DMS153 treated with DMSO at 0.1 percent for 48 hours (cell line): Measurements from ENCODE around the gene COX10.
"Not testable (repeated sequence)": the region's sequence is repeated elsewhere in the genome, so short reads cannot be mapped to it uniquely, and the experiment has no call there.

Source experiments
- DNase-seq: peaks from one replicate; lab custom pipeline; 2025; ENCODE audit not compliant: unreplicated experiment; lab: John Stamatoyannopoulos, UW

Gene COX10

GRCh38 chr17:14069251-14070021, at the start of gene COX10:
Gene COX10 (plus strand): TSS chr17:14069504. CDS start chr17:14069606, 102 bp downstream.
- peak; percentile 1 for DNase-seq

DNA sequence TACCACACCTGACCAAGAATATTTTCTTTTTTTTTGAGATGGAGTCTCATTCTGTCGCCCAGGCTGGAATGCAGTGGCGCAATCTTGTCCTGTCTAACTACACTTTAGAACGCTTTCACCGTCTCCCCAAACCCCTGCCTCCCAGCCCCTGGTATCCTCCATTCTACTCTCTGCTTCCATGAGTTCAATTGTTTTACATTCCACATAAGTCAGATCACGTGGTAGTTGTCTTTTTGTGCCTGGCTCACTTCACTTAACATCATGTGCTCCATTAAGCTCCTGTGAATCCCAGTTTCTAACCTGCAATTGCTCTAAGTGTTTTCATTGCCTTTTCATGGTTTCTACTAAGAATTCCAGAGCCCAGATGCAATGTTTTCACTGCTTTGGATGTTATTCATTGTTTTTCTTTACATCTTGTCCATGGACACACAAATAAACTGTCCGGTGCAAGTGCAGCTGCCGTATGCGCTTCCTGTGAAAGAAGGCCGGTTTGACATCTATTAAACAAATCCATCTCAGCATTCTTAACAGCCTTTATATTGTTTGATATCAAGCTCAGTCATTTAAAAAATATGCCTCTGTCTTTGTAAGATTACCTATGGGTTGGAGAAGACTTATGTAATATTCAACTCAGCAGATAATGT, 47.5 kb upstream of the COX10 start:
- DNase-seq = not testable (repeated sequence)

DNA sequence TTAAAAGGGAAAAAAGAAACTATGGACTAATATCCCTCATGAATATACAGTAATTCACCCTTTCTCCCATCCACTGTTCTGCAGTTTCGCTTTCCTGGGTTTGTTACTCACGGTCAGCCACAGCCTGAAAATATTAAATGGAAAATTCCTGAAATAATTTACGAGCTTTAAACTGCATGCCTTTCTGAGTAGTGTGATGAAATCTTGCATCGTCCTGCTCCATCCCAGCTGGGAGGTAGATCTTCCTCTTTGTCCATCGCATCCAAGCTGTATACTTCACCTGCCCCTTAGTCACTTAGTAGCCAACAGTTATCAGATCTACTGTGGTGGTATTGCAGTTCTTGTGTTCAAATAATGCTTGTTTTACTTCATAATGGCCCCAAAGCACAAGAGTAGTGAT, 39.5 kb upstream of the COX10 start:
- not testable (repeated sequence) for DNase-seq

- DNase-seq = no peak
These were observed 37.1 kb upstream of the COX10 start for GRCh38 chr17:14032234-14032633.

- no peak for DNase-seq
These were observed 36.1 kb upstream of the COX10 start for GRCh38 chr17:14033166-14033565.

DNA sequence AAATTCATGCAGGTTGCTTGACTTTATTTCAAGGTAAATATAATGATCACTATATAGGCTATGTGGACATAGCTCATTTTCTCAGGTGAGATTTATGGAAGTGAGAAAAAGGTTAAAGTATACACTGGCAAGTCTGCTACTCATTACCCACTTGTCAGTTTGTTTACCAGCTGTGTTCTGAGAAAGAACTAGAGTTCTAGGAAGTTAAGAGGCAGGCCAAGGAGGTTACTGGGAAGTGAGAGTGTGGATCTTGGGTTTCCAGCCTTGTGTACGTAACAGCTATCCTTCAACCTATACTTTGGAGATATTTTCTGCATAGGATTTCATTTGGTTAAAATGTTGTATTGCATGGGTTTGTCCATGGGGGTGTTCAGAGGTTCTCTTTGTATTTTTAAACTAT, 31.9 kb upstream of the COX10 start:
- no peak for DNase-seq

DNA sequence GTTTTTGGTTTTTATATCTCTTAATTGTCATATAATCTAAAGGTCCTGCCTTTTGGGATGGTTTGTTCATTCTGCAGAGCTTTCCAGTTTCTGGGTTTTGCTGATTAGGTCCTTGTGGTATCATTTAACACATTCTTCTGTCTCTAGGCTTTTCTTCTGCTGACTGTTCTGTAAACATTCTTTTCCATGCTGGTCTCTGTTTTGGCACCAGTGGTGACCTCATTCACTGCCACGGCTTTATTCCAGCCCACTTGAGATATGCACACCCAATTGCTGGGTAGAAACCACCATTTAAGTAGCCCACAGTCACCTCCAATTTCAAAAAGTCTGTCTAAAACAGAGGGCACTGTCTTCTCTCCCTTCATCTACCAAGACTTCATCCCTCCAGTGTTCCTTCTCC, 31.1 kb upstream of the COX10 start:
- DNase-seq = no peak

DNA sequence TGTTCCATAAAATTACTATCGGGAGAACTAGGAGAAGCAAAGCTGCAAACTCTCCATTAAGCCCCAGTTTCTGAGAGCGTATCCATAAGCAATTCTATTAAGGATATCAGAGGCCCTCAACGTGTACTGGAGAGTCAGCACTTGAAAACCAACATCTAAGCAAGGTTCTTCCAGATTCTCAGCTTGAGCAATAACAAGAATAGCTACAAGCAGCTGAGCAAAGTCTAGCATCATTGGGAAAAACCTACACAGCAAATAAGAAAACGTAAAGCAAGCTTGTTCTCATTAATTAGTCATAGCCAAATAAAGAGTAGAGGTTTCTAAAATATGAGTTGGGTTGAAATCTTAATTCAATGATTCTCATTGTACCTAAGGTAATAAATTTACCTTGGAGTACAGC, 26.9 kb upstream of the COX10 start:
- DNase-seq = no peak

DNA sequence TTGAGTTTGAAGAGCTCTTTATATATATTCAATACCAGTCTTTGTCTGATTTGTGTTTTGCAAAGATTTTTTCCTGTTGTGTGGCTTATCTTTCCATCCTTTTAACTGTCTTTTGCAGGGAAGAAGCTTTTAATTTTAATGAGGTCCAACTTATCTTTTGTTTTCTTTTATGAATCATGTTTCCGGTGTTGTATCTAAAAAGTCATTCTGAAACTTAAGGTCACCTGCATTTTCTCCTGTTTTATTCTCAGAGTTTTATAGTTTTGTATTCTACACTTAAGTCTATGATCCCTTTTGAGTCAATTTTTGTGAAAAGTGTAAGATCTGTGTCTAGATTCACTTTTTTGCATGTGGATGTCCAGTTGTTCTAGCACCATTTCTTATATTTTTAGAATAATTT, 24.6 kb upstream of the COX10 start:
- no peak for DNase-seq

DNA sequence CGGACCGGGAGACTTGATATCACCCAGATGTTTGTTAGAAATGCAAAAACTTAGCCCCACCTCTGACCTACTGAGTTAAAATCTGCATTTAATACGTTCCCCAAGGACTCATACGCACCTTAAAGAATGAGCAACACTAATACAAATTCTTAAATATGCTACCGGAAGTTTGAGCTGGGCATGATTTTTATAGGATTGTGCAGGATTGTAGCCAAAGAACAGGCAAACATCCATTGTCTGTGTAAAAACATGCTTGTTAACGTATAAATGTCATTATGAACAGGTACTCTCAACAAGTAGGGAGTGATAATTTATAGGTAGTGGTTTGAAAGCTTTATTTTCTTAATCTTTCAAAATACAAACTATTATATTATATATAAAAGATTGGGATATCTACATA, 22.3 kb upstream of the COX10 start:
- DNase-seq = no peak

DNA sequence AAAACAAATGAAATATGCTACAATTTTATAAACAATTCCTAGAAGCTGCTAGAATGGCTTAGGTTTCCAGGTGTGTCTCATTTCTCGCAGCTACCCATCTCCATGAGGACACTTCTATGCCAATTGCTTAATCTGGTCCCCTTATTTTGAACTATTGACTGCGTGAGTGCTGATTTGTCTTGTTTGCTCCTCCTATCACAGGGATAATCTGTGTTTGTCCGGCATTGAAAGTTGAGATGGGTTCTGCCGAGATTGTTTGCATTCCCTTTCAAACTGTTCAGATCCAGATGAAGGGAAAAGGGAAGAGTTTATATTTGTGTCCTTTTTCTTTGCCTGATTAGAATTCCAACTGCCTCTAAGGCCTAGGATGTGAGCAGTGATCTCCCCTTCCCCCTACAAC, 21.7 kb upstream of the COX10 start:
- no peak for DNase-seq

DNA sequence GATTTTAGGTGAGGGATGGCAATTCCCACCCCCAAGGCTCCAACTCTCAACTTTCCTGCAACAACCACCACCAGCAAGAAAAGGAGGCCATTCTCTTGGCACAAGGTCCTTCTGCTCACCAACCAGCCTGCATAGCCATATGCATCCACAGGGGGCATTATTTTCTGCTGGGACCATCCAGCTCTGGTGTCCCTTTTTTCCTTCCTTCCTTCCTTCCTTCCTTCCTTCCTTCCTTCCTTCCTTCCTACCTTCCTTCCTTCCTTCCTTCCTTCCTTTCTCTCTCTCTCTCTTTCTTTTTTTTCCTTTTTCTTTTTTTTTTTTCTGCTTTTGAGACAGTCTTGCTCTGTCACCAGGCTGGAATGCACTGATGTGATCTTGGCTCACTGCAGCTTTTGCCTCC, 21.1 kb upstream of the COX10 start:
- DNase-seq = no peak

GRCh38 chr17:14050616-14051015, 18.7 kb upstream of the COX10 start:
- no peak for DNase-seq

GRCh38 chr17:14051692-14052091, 17.6 kb upstream of the COX10 start:
- no peak for DNase-seq

DNA sequence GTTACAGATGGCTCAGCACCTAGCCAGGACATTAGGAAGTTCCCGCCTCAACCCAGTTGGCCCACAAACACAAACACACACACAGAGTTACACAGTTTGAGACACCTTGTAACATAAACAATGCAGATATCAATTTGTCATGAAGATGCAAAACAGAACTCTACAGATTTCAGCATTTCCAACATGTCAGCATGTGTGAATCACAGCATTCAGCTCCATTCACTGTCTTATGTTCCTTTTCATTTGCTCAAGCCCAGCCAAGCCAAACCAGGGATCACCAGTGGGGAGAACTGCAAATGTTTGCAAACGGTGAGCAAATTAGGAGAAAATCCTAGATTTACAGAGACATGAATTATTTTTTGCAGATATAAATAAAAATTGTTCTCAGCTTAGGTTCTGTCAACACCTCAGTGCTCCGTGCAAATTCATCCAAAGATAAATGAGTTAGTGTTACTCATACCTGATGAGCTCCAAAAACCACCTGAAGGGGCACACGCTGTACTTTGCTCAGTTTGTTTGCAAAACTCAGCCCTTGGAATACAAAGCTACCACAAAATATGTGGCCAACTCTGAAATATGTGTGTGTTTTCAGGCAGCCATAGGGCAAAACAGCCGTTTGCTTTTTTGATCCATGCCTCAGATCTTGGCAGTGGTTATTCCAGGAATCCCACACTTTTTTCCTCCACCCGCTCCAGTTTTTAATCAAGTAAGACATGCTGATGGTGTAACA, 16.3 kb upstream of the COX10 start:
- no peak for DNase-seq

DNA sequence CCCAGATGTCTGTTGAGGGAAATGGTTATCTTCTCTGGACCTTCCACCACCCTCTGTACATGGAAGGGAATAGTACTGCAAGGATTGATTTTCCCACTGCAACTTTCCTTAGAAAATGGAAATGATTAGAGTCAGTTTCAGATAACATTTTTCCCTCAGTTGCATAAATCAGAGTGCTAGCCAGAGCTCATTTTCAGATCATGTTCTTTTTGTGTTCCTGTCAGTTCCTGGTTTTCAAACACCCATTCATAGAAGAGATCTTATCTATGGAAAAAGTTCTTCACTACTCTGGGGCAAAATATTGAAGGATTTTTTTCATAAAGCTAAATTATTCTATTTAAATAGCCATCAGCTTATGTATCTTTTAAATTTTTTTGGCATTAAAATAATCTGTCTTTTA, 11.7 kb upstream of the COX10 start:
- no peak for DNase-seq

GRCh38 chr17:14058051-14058450, 11.3 kb upstream of the COX10 start:
- DNase-seq = no peak

DNA sequence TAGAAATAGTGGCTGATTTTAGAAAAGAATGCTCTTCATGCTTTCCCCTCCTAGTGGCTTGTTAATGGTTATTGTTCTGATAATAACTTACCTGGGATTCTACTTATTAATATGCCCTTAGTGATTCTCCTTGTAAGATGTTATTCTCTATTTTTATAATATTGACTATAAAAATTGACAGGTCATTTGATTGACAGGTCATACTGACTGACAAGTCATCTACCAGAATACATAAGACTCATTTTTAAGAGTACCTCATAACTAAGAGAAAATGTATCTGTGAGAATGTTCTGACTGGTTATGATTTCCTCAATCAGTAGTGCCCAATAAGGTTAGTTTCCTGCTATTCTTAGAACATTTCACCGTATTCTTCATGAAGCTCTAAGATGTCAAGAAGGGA, 8.6 kb upstream of the COX10 start:
- no peak for DNase-seq

DNA sequence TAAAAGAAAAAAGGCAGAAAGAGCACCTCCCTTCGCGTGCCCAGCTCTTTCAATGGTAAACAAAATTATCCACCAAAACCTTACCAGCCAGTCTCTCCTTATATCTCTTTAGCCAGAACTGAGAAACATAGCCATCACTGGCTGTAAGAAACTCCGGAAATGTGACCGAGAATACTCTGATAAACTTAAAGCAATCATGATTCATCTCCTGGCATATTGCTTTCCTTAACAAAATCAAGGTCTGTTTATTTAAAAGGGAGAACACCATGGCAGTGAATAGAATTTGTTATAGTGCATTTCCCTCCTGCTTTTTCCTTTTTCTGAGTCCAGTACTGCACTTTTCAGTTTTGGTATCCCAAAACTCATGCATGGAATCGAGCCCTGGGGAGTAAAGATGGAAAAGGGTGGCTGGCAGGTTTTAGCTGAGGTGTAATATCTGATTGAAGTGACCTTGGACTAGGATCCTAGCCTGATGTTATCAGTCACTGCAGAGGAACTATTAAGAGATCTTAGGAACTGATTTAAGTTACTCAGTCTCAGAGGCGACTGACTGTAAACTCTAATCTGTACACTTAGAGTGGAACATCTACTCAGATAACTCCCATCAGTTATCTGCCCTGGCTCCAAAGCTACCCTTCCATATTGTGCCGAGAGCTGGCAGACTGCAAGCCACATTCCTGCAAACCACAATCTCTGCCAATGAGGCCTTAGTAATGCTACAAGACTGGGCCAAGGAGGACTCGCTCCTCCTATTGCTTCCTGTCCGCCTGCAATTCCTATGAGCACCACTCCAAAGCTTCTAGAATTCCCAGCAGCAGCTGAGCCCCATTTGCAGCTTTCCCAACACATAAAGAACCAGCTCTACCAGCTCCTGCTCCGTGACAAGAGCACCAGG, 7.4 kb upstream of the COX10 start:
- DNase-seq = no peak

DNA sequence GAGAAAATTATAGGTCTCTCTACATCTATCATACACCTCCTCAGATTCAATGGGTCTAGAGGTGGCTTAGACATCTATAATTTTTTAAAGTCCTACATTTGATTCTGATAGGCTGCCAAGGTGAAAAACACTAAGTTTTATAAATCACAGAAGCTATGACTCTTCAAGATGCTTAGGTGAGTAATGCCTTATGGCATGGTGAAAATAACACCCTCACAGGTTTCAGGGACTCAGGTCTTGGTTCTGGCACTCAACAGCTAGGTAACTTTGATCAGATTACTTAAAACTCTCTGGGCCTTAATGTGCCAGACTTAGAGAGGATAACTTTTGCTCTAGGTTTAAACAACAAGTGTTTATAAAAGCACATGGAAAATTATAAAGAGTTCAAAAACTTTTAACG, 2.0 kb upstream of the COX10 start:
- no peak for DNase-seq
